CD4-positive, alpha-beta T cell (primary cell): ENCODE data around the gene OGDHL. TPM values are rescaled to one million over a fixed set of nuclear protein-coding genes. Genes with fewer than 3 reads are reported as not detected.

ENCODE experiments used
- ATAC-seq: fragments of 200-7000 bp; cut with Tn5 transposase; one replicate; pipeline ENCODE4 v1.10.0; 2022; ENCODE audit warnings: mild to moderate bottlenecking; ENCODE audit not compliant: poor library complexity
- CTCF ChIA-PET: fragments of 350-600 bp; sonication (Branson Sonifier 250); formaldehyde crosslinking; loops from one replicate; lab custom pipeline; 2021; ENCODE audit warnings: antibody characterized with exemption, inconsistent platforms; lab: Charles Lee
- POLR2A ChIA-PET: fragments of 350-600 bp; sonication (Branson Sonifier 250); formaldehyde crosslinking; loops from one replicate; lab custom pipeline; 2021; ENCODE audit warnings: antibody characterized with exemption, inconsistent platforms; lab: Charles Lee
- DNase-seq, 14 experiments: peaks; one replicate each; pipeline ENCODE4 v3.0.0-alpha.2; 2013 to 2020; ENCODE audit warnings: mixed read lengths in 2 of 14
- H3K27ac ChIP-seq, 2 donors: one replicate each; pipeline versions ENCODE4 v1.5.1 to v1.7.0; 2013; ENCODE audit warnings: low read length in 2 of 2, low read depth in 1 of 2, mild to moderate bottlenecking in 1 of 2
- H3K27me3 ChIP-seq, 2 experiments: 1 replicate in 1 of 2; 2 replicates in 1 of 2; pipeline versions ENCODE4 v1.6.1 to v1.7.0; 2013; ENCODE audit warnings: low read length in 2 of 2, control low read depth in 1 of 2, mild to moderate bottlenecking in 1 of 2, moderate library complexity in 1 of 2; ENCODE audit not compliant: insufficient read depth in 2 of 2, control insufficient read depth in 1 of 2
- H3K36me3 ChIP-seq: one replicate; pipeline ENCODE4 v1.6.1; 2013; ENCODE audit warnings: low read length, control low read depth; ENCODE audit not compliant: insufficient read depth
- H3K4me1 ChIP-seq: one replicate; pipeline ENCODE4 v1.6.1; 2013; ENCODE audit warnings: low read length, control low read depth; ENCODE audit not compliant: insufficient read depth
- H3K4me3 ChIP-seq: one replicate; pipeline ENCODE4 v1.5.1; 2013; ENCODE audit warnings: mild to moderate bottlenecking, low read length, moderate library complexity
- H3K9me3 ChIP-seq, 2 experiments: 1 replicate in 1 of 2; 2 replicates in 1 of 2; pipeline versions ENCODE4 v1.6.1 to v1.7.0; 2013; ENCODE audit warnings: low read length in 2 of 2, mild to moderate bottlenecking in 2 of 2, control low read depth in 1 of 2, moderate library complexity in 1 of 2; ENCODE audit not compliant: control insufficient read depth in 1 of 2, insufficient read depth in 1 of 2
- H3K27ac Mint-ChIP-seq: one replicate; pipeline ENCODE4 v1.8.0; 2020; ENCODE audit warnings: mixed read lengths
- H3K27me3 Mint-ChIP-seq: one replicate; pipeline ENCODE4 v1.8.0; 2021; ENCODE audit warnings: mixed read lengths
- H3K36me3 Mint-ChIP-seq: one replicate; pipeline ENCODE4 v1.8.0; 2021; ENCODE audit warnings: low read depth, mixed read lengths
- H3K4me1 Mint-ChIP-seq: one replicate; pipeline ENCODE4 v1.8.0; 2021; ENCODE audit warnings: low read depth, mixed read lengths
- H3K4me3 Mint-ChIP-seq: one replicate; pipeline ENCODE4 v1.8.0; 2020; ENCODE audit warnings: mild to moderate bottlenecking, mixed read lengths
- H3K9me3 Mint-ChIP-seq: one replicate; pipeline ENCODE4 v1.8.0; 2020; ENCODE audit warnings: mixed read lengths
- intact Hi-C, 2 experiments: fragments of 100-400 bp; cut with DNase I in 1 of 2; cut with micrococcal nuclease in 1 of 2; formaldehyde crosslinking; loops; one replicate each; pipeline versions ENCODE4 v1.15.1 to v1.9.0; 2023 to 2025; cut with DNase I, micrococcal nuclease
- total RNA-seq, 174 experiments: library from RNA in 2 of 174; stranded (reverse) in 2 of 174; gene quantifications; one replicate each; pipeline ENCODE4 v1.2.3 and lab custom pipeline; 2021 to 2026
- TF ChIP-seq, protein P1 (sequence below): fragments of 200-600 bp; IDR thresholded peaks from one replicate; pipeline ENCODE4 v1.8.0; 2022; ENCODE audit warnings: antibody characterized with exemption, mild to moderate bottlenecking

OGDHL gene
- total RNA-seq, 2 experiments from 2014 or later: not detected

DNA sequence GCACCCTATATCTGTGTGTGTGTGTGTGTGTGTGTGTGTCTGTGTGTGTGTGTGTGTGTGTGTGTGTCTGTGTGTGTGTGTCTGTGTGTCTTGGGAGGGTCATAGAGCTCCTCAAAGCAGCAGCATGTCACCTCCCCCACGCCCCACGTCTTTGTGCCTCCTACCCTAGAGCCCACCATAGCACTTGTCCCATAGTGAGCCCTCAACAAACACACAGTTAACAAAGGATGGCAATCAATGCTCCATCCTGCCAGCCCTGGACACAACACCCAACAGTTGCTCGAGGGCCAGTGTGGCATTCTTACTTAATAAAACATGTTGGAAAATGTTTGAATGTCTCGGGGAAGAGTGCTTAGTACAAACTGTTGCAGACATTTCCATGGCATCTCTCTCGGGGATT is 52.2 kb downstream of the OGDHL start:
- H3K27ac Mint-ChIP-seq: no peak overlapping the region
- H3K36me3 Mint-ChIP-seq: no peaks in the 10 kb centered on the region
- H3K27me3 Mint-ChIP-seq: peaks cover 25% of the 10 kb centered on the region
- no peak overlapping the region for H3K27ac ChIP-seq
- H3K9me3 ChIP-seq: peaks cover 0 to 4% of the 10 kb centered on the region in 2 experiments
- H3K4me3 ChIP-seq: no peak overlapping the region
- no peak for DNase-seq
- no peaks in the 10 kb centered on the region for H3K4me1 Mint-ChIP-seq
- ChIA-PET POLR2A (no interaction called here), CTCF (no interaction called here)
- TF ChIP-seq, protein P1, sequence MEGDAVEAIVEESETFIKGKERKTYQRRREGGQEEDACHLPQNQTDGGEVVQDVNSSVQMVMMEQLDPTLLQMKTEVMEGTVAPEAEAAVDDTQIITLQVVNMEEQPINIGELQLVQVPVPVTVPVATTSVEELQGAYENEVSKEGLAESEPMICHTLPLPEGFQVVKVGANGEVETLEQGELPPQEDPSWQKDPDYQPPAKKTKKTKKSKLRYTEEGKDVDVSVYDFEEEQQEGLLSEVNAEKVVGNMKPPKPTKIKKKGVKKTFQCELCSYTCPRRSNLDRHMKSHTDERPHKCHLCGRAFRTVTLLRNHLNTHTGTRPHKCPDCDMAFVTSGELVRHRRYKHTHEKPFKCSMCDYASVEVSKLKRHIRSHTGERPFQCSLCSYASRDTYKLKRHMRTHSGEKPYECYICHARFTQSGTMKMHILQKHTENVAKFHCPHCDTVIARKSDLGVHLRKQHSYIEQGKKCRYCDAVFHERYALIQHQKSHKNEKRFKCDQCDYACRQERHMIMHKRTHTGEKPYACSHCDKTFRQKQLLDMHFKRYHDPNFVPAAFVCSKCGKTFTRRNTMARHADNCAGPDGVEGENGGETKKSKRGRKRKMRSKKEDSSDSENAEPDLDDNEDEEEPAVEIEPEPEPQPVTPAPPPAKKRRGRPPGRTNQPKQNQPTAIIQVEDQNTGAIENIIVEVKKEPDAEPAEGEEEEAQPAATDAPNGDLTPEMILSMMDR: no peak
- no peaks in the 10 kb centered on the region for H3K9me3 Mint-ChIP-seq
- H3K4me3 Mint-ChIP-seq: no peak overlapping the region
- H3K36me3 ChIP-seq: no peaks in the 10 kb centered on the region
- no peaks in the 10 kb centered on the region for H3K4me1 ChIP-seq
- no peaks in the 10 kb centered on the region for H3K27me3 ChIP-seq
- intact Hi-C loops: no loop called here
- no peak for ATAC-seq

DNA sequence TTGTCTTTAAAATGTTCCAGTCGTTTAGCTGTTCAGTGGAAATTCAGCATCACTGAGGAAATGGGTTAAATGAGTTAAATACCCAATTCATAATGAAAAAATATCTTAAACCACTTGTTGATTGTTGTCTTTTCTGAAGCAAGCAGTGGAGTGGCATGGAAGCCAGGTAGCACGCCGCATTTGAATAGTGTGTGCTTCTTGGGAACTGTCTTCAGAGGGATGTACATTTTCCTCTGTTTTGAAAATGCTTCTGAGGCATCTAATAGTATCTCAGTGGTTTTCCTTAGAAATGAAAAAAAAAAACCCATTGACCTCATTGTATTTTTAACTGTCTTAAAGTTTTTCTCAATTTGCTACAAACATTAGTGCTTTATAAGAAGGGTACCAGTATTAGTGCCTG is 54.5 kb downstream of the OGDHL start:
- no peaks in the 10 kb centered on the region for H3K36me3 ChIP-seq
- no peak overlapping the region for H3K4me3 ChIP-seq
- H3K9me3 ChIP-seq: peaks cover 0 to 4% of the 10 kb centered on the region in 2 experiments
- ChIA-PET CTCF (no interaction called here), POLR2A (no interaction called here)
- Mint-ChIP-seq H3K27ac (no peak overlapping the region), H3K9me3 (peaks cover 2% of the 10 kb centered on the region), H3K4me1 (no peaks in the 10 kb centered on the region), H3K36me3 (no peaks in the 10 kb centered on the region), H3K27me3 (peaks cover 29% of the 10 kb centered on the region), H3K4me3 (no peak overlapping the region)
- H3K27me3 ChIP-seq: no peaks in the 10 kb centered on the region
- TF ChIP-seq, protein P1: no peak
- intact Hi-C loops: no loop called here
- ATAC-seq: no peak
- H3K27ac ChIP-seq: no peak overlapping the region
- DNase-seq: no peak
- H3K4me1 ChIP-seq: no peaks in the 10 kb centered on the region

DNA sequence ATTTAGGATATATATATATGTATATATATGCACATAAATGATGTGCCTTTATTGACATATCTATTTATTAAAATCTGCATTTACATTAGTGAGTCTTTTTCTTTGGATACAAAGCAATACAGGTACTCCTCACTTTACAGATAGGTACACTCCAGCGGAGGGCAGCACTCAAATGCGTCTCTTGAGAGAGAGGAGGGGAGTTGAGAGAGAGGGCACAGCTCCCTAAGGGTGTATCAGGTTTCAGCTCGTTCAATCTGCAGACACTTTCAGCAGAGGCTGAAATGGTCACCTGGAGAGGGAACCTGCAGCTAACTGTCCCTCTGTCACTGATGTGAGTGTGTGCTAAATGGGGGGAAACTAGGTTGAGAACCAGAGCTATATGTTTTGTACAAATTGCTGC is 61.1 kb downstream of the OGDHL start:
- ChIA-PET POLR2A (no interaction called here), CTCF (no interaction called here)
- Mint-ChIP-seq H3K27me3 (peaks cover 38% of the 10 kb centered on the region), H3K4me1 (no peaks in the 10 kb centered on the region), H3K27ac (no peak overlapping the region), H3K36me3 (no peaks in the 10 kb centered on the region), H3K4me3 (no peak overlapping the region), H3K9me3 (peaks cover 2% of the 10 kb centered on the region)
- ATAC-seq (no peak), DNase-seq (no peak)
- no peaks in the 10 kb centered on the region for H3K36me3 ChIP-seq
- no peak overlapping the region for H3K4me3 ChIP-seq
- peaks cover 0 to 5% of the 10 kb centered on the region in 2 experiments for H3K9me3 ChIP-seq
- H3K27me3 ChIP-seq: peaks cover 2 to 5% of the 10 kb centered on the region in 2 experiments
- H3K4me1 ChIP-seq: no peaks in the 10 kb centered on the region
- H3K27ac ChIP-seq: no peak overlapping the region
- TF ChIP-seq, protein P1: no peak
- intact Hi-C loops: no loop called here
